ENCODE measurements around the gene PALD1.

PALD1 gene

GRCh38 chr10:70499836-70500167, 21.2 kb downstream of the PALD1 start:
- Histone ChIP-seq H3K4me3 (ENCODE audit: low read depth in 1 of 2, low read length in 2 of 2) (no peak overlapping the region), H3K9me3 (ENCODE audit: control insufficient read depth in 1 of 2, low read length in 2 of 2) (no peaks in the 10 kb centered on the region), H3K27me3 (ENCODE audit: low read depth, low read length) (no peaks in the 10 kb centered on the region), H3K27ac (ENCODE audit: low read length) (no peak overlapping the region), H3K4me1 (ENCODE audit: control insufficient read depth in 1 of 2, insufficient read depth in 2 of 2, low read length in 2 of 2) (peaks cover 6 to 17% of the 10 kb centered on the region in 2 donors), H3K36me3 (ENCODE audit: control insufficient read depth in 1 of 2, insufficient read depth in 2 of 2, low read length in 2 of 2) (no peaks in the 10 kb centered on the region)

- Histone ChIP-seq H3K4me3 (ENCODE audit: low read depth in 1 of 2, low read length in 2 of 2) (no peak overlapping the region), H3K36me3 (ENCODE audit: control insufficient read depth in 1 of 2, insufficient read depth in 2 of 2, low read length in 2 of 2) (no peaks in the 10 kb centered on the region), H3K4me1 (ENCODE audit: control insufficient read depth in 1 of 2, insufficient read depth in 2 of 2, low read length in 2 of 2) (peaks cover 6 to 16% of the 10 kb centered on the region in 2 donors), H3K27ac (ENCODE audit: low read length) (peak overlapping the region; percentile 7), H3K27me3 (ENCODE audit: low read depth, low read length) (no peaks in the 10 kb centered on the region), H3K9me3 (ENCODE audit: control insufficient read depth in 1 of 2, low read length in 2 of 2) (no peaks in the 10 kb centered on the region)
Observed at GRCh38 chr10:70500368-70500767, 21.8 kb downstream of the PALD1 start.

GRCh38 chr10:70500812-70501301, 22.3 kb downstream of the PALD1 start:
- Histone ChIP-seq H3K4me1 (ENCODE audit: control insufficient read depth in 1 of 2, insufficient read depth in 2 of 2, low read length in 2 of 2) (peaks cover 6 to 16% of the 10 kb centered on the region in 2 donors), H3K9me3 (ENCODE audit: control insufficient read depth in 1 of 2, low read length in 2 of 2) (no peaks in the 10 kb centered on the region), H3K36me3 (ENCODE audit: control insufficient read depth in 1 of 2, insufficient read depth in 2 of 2, low read length in 2 of 2) (no peaks in the 10 kb centered on the region), H3K27me3 (ENCODE audit: low read depth, low read length) (no peaks in the 10 kb centered on the region), H3K4me3 (ENCODE audit: low read depth in 1 of 2, low read length in 2 of 2) (no peak overlapping the region), H3K27ac (ENCODE audit: low read length) (peak overlapping the region; percentile 7)

DNA sequence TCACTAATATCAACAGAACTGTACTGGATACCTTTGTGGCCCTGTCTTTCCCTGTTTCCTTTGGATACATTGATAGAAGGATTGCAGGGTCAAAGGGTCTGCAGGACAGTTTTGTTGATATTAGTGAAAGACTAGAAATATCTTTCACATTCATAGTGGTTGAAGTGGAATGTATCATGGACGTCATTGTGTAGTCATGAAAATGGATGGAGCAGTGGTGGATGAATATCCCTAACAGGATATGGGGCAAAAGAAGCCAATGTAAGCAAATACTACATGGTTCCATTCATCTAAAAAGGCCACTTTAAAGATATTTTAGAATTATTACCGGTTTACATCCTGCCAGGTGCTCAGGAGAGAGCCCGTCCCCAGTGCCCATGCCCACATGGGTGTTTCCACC, 23.8 kb downstream of the PALD1 start:
- no peaks in the 10 kb centered on the region for H3K27me3 ChIP-seq (ENCODE audit: low read depth, low read length)
- no peaks in the 10 kb centered on the region for H3K9me3 ChIP-seq (ENCODE audit: control insufficient read depth in 1 of 2, low read length in 2 of 2)
- H3K36me3 ChIP-seq (ENCODE audit: control insufficient read depth in 1 of 2, insufficient read depth in 2 of 2, low read length in 2 of 2), result no peaks in the 10 kb centered on the region
- H3K4me3 ChIP-seq (ENCODE audit: low read depth in 1 of 2, low read length in 2 of 2), result no peak overlapping the region
- H3K4me1 ChIP-seq (ENCODE audit: control insufficient read depth in 1 of 2, insufficient read depth in 2 of 2, low read length in 2 of 2), result peaks cover 6 to 17% of the 10 kb centered on the region in 2 donors
- H3K27ac ChIP-seq (ENCODE audit: low read length), result no peak overlapping the region

- Histone ChIP-seq H3K9me3 (ENCODE audit: control insufficient read depth in 1 of 2, low read length in 2 of 2) (no peaks in the 10 kb centered on the region), H3K27ac (ENCODE audit: low read length) (no peak overlapping the region), H3K4me1 (ENCODE audit: control insufficient read depth in 1 of 2, insufficient read depth in 2 of 2, low read length in 2 of 2) (peaks cover 6 to 31% of the 10 kb centered on the region in 2 donors), H3K36me3 (ENCODE audit: control insufficient read depth in 1 of 2, insufficient read depth in 2 of 2, low read length in 2 of 2) (no peaks in the 10 kb centered on the region), H3K27me3 (ENCODE audit: low read depth, low read length) (no peaks in the 10 kb centered on the region), H3K4me3 (ENCODE audit: low read depth in 1 of 2, low read length in 2 of 2) (no peak overlapping the region)
Observed at GRCh38 chr10:70503776-70504175, 25.2 kb downstream of the PALD1 start.

DNA sequence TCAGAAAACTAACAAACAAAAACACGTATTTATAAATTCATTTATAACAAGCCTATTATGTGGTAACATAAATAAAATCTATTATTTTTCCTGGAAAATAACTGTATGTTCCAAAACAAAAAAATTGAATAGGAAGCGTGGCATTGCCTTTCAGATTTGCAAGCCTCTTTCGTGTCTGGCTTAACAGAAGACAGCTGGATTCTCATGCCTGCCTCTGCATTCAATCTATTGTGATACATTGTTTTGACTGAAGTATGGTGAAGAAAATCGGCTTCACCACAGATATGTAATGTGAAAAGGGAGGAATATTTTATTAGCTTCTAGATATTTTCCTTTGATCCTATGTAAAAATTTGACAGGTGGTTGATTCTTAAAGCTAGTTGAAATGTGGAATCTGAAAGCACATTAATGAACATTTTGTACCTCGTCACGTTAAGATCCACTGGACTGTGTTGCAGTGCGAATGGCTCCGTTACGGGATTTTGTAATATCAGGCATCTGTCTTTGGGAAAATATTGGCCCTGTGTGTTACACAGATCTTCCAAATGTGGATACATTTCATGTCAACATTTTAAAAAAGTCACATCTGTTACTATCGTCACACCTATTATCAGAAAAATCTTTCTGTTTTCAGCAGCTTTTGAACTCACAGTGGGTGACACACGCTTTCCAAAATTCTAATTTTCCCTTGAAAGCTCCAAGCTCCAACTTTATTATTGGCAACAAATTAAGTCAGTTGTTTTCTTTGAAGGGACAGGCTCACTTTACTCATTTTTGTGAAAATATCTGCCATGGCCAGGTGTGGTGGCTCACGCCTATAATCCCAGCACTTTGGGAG, 26.2 kb downstream of the PALD1 start:
- H3K4me3 ChIP-seq (ENCODE audit: low read depth in 1 of 2, low read length in 2 of 2), result no peak overlapping the region
- H3K9me3 ChIP-seq (ENCODE audit: control insufficient read depth in 1 of 2, low read length in 2 of 2), result no peaks in the 10 kb centered on the region
- no peaks in the 10 kb centered on the region for H3K27me3 ChIP-seq (ENCODE audit: low read depth, low read length)
- peaks cover 14 to 32% of the 10 kb centered on the region in 2 donors for H3K4me1 ChIP-seq (ENCODE audit: control insufficient read depth in 1 of 2, insufficient read depth in 2 of 2, low read length in 2 of 2)
- no peaks in the 10 kb centered on the region for H3K36me3 ChIP-seq (ENCODE audit: control insufficient read depth in 1 of 2, insufficient read depth in 2 of 2, low read length in 2 of 2)
- no peak overlapping the region for H3K27ac ChIP-seq (ENCODE audit: low read length)

DNA sequence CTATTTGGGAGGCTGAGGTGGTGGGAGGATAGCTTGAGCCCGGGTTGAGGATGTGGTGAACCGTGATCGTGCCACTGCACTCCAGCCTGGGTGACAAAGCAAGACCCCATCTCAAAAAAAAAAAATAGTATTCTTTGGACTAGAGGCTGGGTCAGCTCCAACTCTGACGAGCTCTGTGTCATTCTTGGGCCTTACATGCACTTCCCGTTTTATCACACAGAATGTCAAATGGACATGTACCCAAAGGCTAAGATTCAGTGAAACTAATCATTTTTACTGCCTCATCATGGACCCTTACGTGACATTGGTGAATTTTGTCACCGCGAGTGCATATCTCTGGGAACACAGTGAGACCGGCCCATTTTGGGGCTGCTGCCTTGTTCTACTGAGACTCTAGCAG, 27.3 kb downstream of the PALD1 start:
- Histone ChIP-seq H3K4me1 (ENCODE audit: control insufficient read depth in 1 of 2, insufficient read depth in 2 of 2, low read length in 2 of 2) (peaks cover 20 to 36% of the 10 kb centered on the region in 2 donors), H3K27ac (ENCODE audit: low read length) (no peak overlapping the region), H3K27me3 (ENCODE audit: low read depth, low read length) (no peaks in the 10 kb centered on the region), H3K36me3 (ENCODE audit: control insufficient read depth in 1 of 2, insufficient read depth in 2 of 2, low read length in 2 of 2) (no peaks in the 10 kb centered on the region), H3K9me3 (ENCODE audit: control insufficient read depth in 1 of 2, low read length in 2 of 2) (no peaks in the 10 kb centered on the region), H3K4me3 (ENCODE audit: low read depth in 1 of 2, low read length in 2 of 2) (no peak overlapping the region)

DNA sequence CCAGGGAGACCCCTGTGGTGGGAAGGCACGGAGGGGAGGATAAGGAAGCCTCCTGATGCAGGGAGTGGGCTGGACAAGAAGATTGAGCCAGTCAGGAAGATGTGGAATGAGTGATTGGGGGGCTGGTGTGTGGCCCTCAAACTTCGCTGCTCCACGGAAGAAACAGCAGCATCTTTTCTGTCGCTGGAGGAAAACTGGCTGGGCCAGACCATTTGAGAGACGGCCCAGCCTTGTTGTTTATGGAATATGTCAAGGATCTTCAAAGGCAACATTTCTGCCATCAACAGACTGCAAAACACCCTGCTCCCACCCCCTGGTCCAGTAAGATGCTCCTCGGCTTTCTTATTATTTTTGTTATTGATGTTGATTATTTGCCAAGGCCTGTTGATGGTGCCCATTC, 29.4 kb downstream of the PALD1 start:
- no peak overlapping the region for H3K4me3 ChIP-seq (ENCODE audit: low read depth in 1 of 2, low read length in 2 of 2)
- H3K9me3 ChIP-seq (ENCODE audit: control insufficient read depth in 1 of 2, low read length in 2 of 2), result no peaks in the 10 kb centered on the region
- no peaks in the 10 kb centered on the region for H3K27me3 ChIP-seq (ENCODE audit: low read depth, low read length)
- H3K27ac ChIP-seq (ENCODE audit: low read length), result no peak overlapping the region
- H3K36me3 ChIP-seq (ENCODE audit: control insufficient read depth in 1 of 2, insufficient read depth in 2 of 2, low read length in 2 of 2), result no peaks in the 10 kb centered on the region
- peaks cover 20 to 56% of the 10 kb centered on the region in 2 donors for H3K4me1 ChIP-seq (ENCODE audit: control insufficient read depth in 1 of 2, insufficient read depth in 2 of 2, low read length in 2 of 2)

GRCh38 chr10:70508912-70509756, 30.6 kb downstream of the PALD1 start:
- Histone ChIP-seq H3K9me3 (ENCODE audit: control insufficient read depth in 1 of 2, low read length in 2 of 2) (no peaks in the 10 kb centered on the region), H3K27ac (ENCODE audit: low read length) (peak overlapping the region; percentile 70), H3K27me3 (ENCODE audit: low read depth, low read length) (no peaks in the 10 kb centered on the region), H3K4me1 (ENCODE audit: control insufficient read depth in 1 of 2, insufficient read depth in 2 of 2, low read length in 2 of 2) (peaks cover 20 to 57% of the 10 kb centered on the region in 2 donors), H3K36me3 (ENCODE audit: control insufficient read depth in 1 of 2, insufficient read depth in 2 of 2, low read length in 2 of 2) (no peaks in the 10 kb centered on the region), H3K4me3 (ENCODE audit: low read depth in 1 of 2, low read length in 2 of 2) (no peak overlapping the region)

GRCh38 chr10:70509757-70510147, 31.2 kb downstream of the PALD1 start:
- no peak overlapping the region for H3K4me3 ChIP-seq (ENCODE audit: low read depth in 1 of 2, low read length in 2 of 2)
- H3K27me3 ChIP-seq (ENCODE audit: low read depth, low read length), result no peaks in the 10 kb centered on the region
- peaks cover 20 to 64% of the 10 kb centered on the region in 2 donors for H3K4me1 ChIP-seq (ENCODE audit: control insufficient read depth in 1 of 2, insufficient read depth in 2 of 2, low read length in 2 of 2)
- no peak overlapping the region for H3K27ac ChIP-seq (ENCODE audit: low read length)
- H3K9me3 ChIP-seq (ENCODE audit: control insufficient read depth in 1 of 2, low read length in 2 of 2), result no peaks in the 10 kb centered on the region
- H3K36me3 ChIP-seq (ENCODE audit: control insufficient read depth in 1 of 2, insufficient read depth in 2 of 2, low read length in 2 of 2), result no peaks in the 10 kb centered on the region

- H3K36me3 ChIP-seq (ENCODE audit: control insufficient read depth in 1 of 2, insufficient read depth in 2 of 2, low read length in 2 of 2), result no peaks in the 10 kb centered on the region
- H3K9me3 ChIP-seq (ENCODE audit: control insufficient read depth in 1 of 2, low read length in 2 of 2), result no peaks in the 10 kb centered on the region
- H3K4me3 ChIP-seq (ENCODE audit: low read depth in 1 of 2, low read length in 2 of 2), result no peak overlapping the region
- no peak overlapping the region for H3K27ac ChIP-seq (ENCODE audit: low read length)
- peaks cover 20 to 69% of the 10 kb centered on the region in 2 donors for H3K4me1 ChIP-seq (ENCODE audit: control insufficient read depth in 1 of 2, insufficient read depth in 2 of 2, low read length in 2 of 2)
- no peaks in the 10 kb centered on the region for H3K27me3 ChIP-seq (ENCODE audit: low read depth, low read length)
Observed at GRCh38 chr10:70510453-70510852, 31.9 kb downstream of the PALD1 start.
